Vagina (tissue), 2 donors: Measurements from ENCODE around the gene ANXA2.

Source experiments
- POLR2AphosphoS5 ChIP-seq, 2 donors: sonication (generic); formaldehyde crosslinking; IDR thresholded peaks; one replicate each; pipeline ENCODE4 v1.9.0; 2017; ENCODE audit warnings: antibody characterized with exemption in 2 of 2, mild to moderate bottlenecking in 2 of 2, low read depth in 1 of 2; ENCODE audit not compliant: insufficient read depth in 1 of 2
- TF ChIP-seq, protein P1 (sequence below), 3 experiments: fragments of 450-650 bp in 2 of 3; fragments of 200-600 bp in 1 of 3; sonication (generic) in 1 of 3; IDR thresholded peaks; one replicate each; pipeline ENCODE4 v1.5.1; 2017 to 2019; ENCODE audit warnings: antibody characterized with exemption in 3 of 3, mild to moderate bottlenecking in 2 of 3, moderate library complexity in 2 of 3

- no peak for TF ChIP-seq POLR2AphosphoS5 (IDR thresholded peaks at IDR 0.05; ENCODE audit: insufficient read depth in 1 of 2, low read depth in 1 of 2)
- TF ChIP-seq, protein P1, sequence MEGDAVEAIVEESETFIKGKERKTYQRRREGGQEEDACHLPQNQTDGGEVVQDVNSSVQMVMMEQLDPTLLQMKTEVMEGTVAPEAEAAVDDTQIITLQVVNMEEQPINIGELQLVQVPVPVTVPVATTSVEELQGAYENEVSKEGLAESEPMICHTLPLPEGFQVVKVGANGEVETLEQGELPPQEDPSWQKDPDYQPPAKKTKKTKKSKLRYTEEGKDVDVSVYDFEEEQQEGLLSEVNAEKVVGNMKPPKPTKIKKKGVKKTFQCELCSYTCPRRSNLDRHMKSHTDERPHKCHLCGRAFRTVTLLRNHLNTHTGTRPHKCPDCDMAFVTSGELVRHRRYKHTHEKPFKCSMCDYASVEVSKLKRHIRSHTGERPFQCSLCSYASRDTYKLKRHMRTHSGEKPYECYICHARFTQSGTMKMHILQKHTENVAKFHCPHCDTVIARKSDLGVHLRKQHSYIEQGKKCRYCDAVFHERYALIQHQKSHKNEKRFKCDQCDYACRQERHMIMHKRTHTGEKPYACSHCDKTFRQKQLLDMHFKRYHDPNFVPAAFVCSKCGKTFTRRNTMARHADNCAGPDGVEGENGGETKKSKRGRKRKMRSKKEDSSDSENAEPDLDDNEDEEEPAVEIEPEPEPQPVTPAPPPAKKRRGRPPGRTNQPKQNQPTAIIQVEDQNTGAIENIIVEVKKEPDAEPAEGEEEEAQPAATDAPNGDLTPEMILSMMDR (IDR thresholded peaks at IDR 0.05): no peak
These were observed 51.1 kb downstream of the ANXA2 start for GRCh38 chr15:60346653-60347052.
